ENCODE measurements around the gene ALDH1B1. TPM values are rescaled to one million over a fixed set of nuclear protein-coding genes. Genes with fewer than 3 reads are reported as not detected.

ALDH1B1 gene
- total RNA-seq, 4 donors from 2014 or later, result 7.9 to 15.3 (median 11.0) TPM

GRCh38 chr9:38401994-38402393 is 9.5 kb downstream of the ALDH1B1 start:
- no peak for DNase-seq (ENCODE audit: low spot score in 2 of 2)
- no peak for TF ChIP-seq POLR2A (IDR thresholded peaks at IDR 0.05)
- no peak for TF ChIP-seq EP300 (IDR thresholded peaks at IDR 0.05)
- TF ChIP-seq CTCF (IDR thresholded peaks at IDR 0.05), result no peak
- Histone ChIP-seq H3K36me3 (peaks cover 0 to 20% (median 0%) of the 10 kb centered on the region in 3 donors), H3K9me3 (no peaks in the 10 kb centered on the region), H3K27me3 (peaks cover 0 to 17% of the 10 kb centered on the region in 2 donors), H3K4me3 (no peak overlapping the region), H3K27ac (no peak overlapping the region), H3K4me1 (peaks cover 0 to 6% (median 0%) of the 10 kb centered on the region in 4 donors)
- WGBS, 2 donors, result 83 to 84% methylated on average over 6 of the region's 6 CpGs

GRCh38 chr9:38404314-38404713 is 11.8 kb downstream of the ALDH1B1 start:
- no peak overlapping the region for H3K27ac ChIP-seq
- no peak for TF ChIP-seq POLR2A (IDR thresholded peaks at IDR 0.05)
- TF ChIP-seq CTCF (IDR thresholded peaks at IDR 0.05), result no peak
- no peak for TF ChIP-seq EP300 (IDR thresholded peaks at IDR 0.05)
- H3K4me3 ChIP-seq, result no peak overlapping the region
- peaks cover 0 to 6% (median 0%) of the 10 kb centered on the region in 4 donors for H3K4me1 ChIP-seq
- no peak for DNase-seq (ENCODE audit: low spot score in 2 of 2)
- no peaks in the 10 kb centered on the region for H3K36me3 ChIP-seq
- H3K9me3 ChIP-seq, result no peaks in the 10 kb centered on the region
- 52 to 53% methylated on average over 6 of the region's 6 CpGs for WGBS, 2 donors
- H3K27me3 ChIP-seq, result peaks cover 0 to 17% of the 10 kb centered on the region in 2 donors

- H3K4me1 ChIP-seq, result no peaks in the 10 kb centered on the region
- no peaks in the 10 kb centered on the region for H3K9me3 ChIP-seq
- H3K27ac ChIP-seq, result no peak overlapping the region
- H3K27me3 ChIP-seq, result peaks cover 0 to 17% of the 10 kb centered on the region in 2 donors
- no peak for DNase-seq (ENCODE audit: low spot score in 2 of 2)
- no peak overlapping the region for H3K4me3 ChIP-seq
- no peak for TF ChIP-seq POLR2A (IDR thresholded peaks at IDR 0.05)
- TF ChIP-seq CTCF (IDR thresholded peaks at IDR 0.05), result no peak
- TF ChIP-seq EP300 (IDR thresholded peaks at IDR 0.05), result no peak
- 44 to 45% methylated on average over 3 of the region's 3 CpGs for WGBS, 2 donors
- H3K36me3 ChIP-seq, result no peaks in the 10 kb centered on the region
These were observed 13.3 kb downstream of the ALDH1B1 start for GRCh38 chr9:38405785-38406184.

- no peak overlapping the region for H3K4me3 ChIP-seq
- peaks cover 0 to 17% of the 10 kb centered on the region in 2 donors for H3K27me3 ChIP-seq
- H3K4me1 ChIP-seq, result no peaks in the 10 kb centered on the region
- DNase-seq (ENCODE audit: low spot score in 2 of 2), result no peak
- H3K27ac ChIP-seq, result no peak overlapping the region
- H3K36me3 ChIP-seq, result no peaks in the 10 kb centered on the region
- 80 to 83% methylated on average over 9 of the region's 9 CpGs for WGBS, 2 donors
- no peaks in the 10 kb centered on the region for H3K9me3 ChIP-seq
- no peak for TF ChIP-seq POLR2A (IDR thresholded peaks at IDR 0.05)
- TF ChIP-seq EP300 (IDR thresholded peaks at IDR 0.05), result no peak
- no peak for TF ChIP-seq CTCF (IDR thresholded peaks at IDR 0.05)
These were observed 14.1 kb downstream of the ALDH1B1 start for GRCh38 chr9:38406476-38407186.

- Histone ChIP-seq H3K27me3 (peaks cover 0 to 30% of the 10 kb centered on the region in 2 donors), H3K4me3 (no peak overlapping the region), H3K27ac (no peak overlapping the region), H3K36me3 (no peaks in the 10 kb centered on the region), H3K9me3 (no peaks in the 10 kb centered on the region), H3K4me1 (no peaks in the 10 kb centered on the region)
- DNase-seq (ENCODE audit: low spot score in 2 of 2), result no peak
- TF ChIP-seq POLR2A (IDR thresholded peaks at IDR 0.05) (no peak), EP300 (IDR thresholded peaks at IDR 0.05) (no peak), CTCF (IDR thresholded peaks at IDR 0.05) (no peak)
- WGBS, 2 donors, result 39 to 44% methylated on average over 4 of the region's 4 CpGs
These were observed 16.2 kb downstream of the ALDH1B1 start for GRCh38 chr9:38408719-38409118.

All from tibial nerve (tissue), 4 donors.